CD4-positive, alpha-beta T cell (primary cell): ENCODE results near the gene AK5. TPM values are rescaled to one million over a fixed set of nuclear protein-coding genes. Genes with fewer than 3 reads are reported as not detected.

ENCODE experiments used
- ATAC-seq: fragments of 200-7000 bp; cut with Tn5 transposase; one replicate; pipeline ENCODE4 v1.10.0; 2022; ENCODE audit warnings: mild to moderate bottlenecking; ENCODE audit not compliant: poor library complexity
- CTCF ChIA-PET: fragments of 350-600 bp; sonication (Branson Sonifier 250); formaldehyde crosslinking; loops from one replicate; lab custom pipeline; 2021; ENCODE audit warnings: antibody characterized with exemption, inconsistent platforms; lab: Charles Lee
- POLR2A ChIA-PET: fragments of 350-600 bp; sonication (Branson Sonifier 250); formaldehyde crosslinking; loops from one replicate; lab custom pipeline; 2021; ENCODE audit warnings: antibody characterized with exemption, inconsistent platforms; lab: Charles Lee
- DNase-seq, 14 experiments: peaks; one replicate each; pipeline ENCODE4 v3.0.0-alpha.2; 2013 to 2020; ENCODE audit warnings: mixed read lengths in 2 of 14
- H3K27ac ChIP-seq, 2 donors: one replicate each; pipeline versions ENCODE4 v1.5.1 to v1.7.0; 2013; ENCODE audit warnings: low read length in 2 of 2, low read depth in 1 of 2, mild to moderate bottlenecking in 1 of 2
- H3K27me3 ChIP-seq, 2 experiments: 1 replicate in 1 of 2; 2 replicates in 1 of 2; pipeline versions ENCODE4 v1.6.1 to v1.7.0; 2013; ENCODE audit warnings: low read length in 2 of 2, control low read depth in 1 of 2, mild to moderate bottlenecking in 1 of 2, moderate library complexity in 1 of 2; ENCODE audit not compliant: insufficient read depth in 2 of 2, control insufficient read depth in 1 of 2
- H3K36me3 ChIP-seq: one replicate; pipeline ENCODE4 v1.6.1; 2013; ENCODE audit warnings: low read length, control low read depth; ENCODE audit not compliant: insufficient read depth
- H3K4me1 ChIP-seq: one replicate; pipeline ENCODE4 v1.6.1; 2013; ENCODE audit warnings: low read length, control low read depth; ENCODE audit not compliant: insufficient read depth
- H3K4me3 ChIP-seq: one replicate; pipeline ENCODE4 v1.5.1; 2013; ENCODE audit warnings: mild to moderate bottlenecking, low read length, moderate library complexity
- H3K9me3 ChIP-seq, 2 experiments: 1 replicate in 1 of 2; 2 replicates in 1 of 2; pipeline versions ENCODE4 v1.6.1 to v1.7.0; 2013; ENCODE audit warnings: low read length in 2 of 2, mild to moderate bottlenecking in 2 of 2, control low read depth in 1 of 2, moderate library complexity in 1 of 2; ENCODE audit not compliant: control insufficient read depth in 1 of 2, insufficient read depth in 1 of 2
- H3K27ac Mint-ChIP-seq: one replicate; pipeline ENCODE4 v1.8.0; 2020; ENCODE audit warnings: mixed read lengths
- H3K27me3 Mint-ChIP-seq: one replicate; pipeline ENCODE4 v1.8.0; 2021; ENCODE audit warnings: mixed read lengths
- H3K36me3 Mint-ChIP-seq: one replicate; pipeline ENCODE4 v1.8.0; 2021; ENCODE audit warnings: low read depth, mixed read lengths
- H3K4me1 Mint-ChIP-seq: one replicate; pipeline ENCODE4 v1.8.0; 2021; ENCODE audit warnings: low read depth, mixed read lengths
- H3K4me3 Mint-ChIP-seq: one replicate; pipeline ENCODE4 v1.8.0; 2020; ENCODE audit warnings: mild to moderate bottlenecking, mixed read lengths
- H3K9me3 Mint-ChIP-seq: one replicate; pipeline ENCODE4 v1.8.0; 2020; ENCODE audit warnings: mixed read lengths
- intact Hi-C, 2 experiments: fragments of 100-400 bp; cut with DNase I in 1 of 2; cut with micrococcal nuclease in 1 of 2; formaldehyde crosslinking; loops; one replicate each; pipeline versions ENCODE4 v1.15.1 to v1.9.0; 2023 to 2025; cut with DNase I, micrococcal nuclease
- total RNA-seq, 174 experiments: library from RNA in 2 of 174; stranded (reverse) in 2 of 174; gene quantifications; one replicate each; pipeline ENCODE4 v1.2.3 and lab custom pipeline; 2021 to 2026
- TF ChIP-seq, protein P1 (sequence below): fragments of 200-600 bp; IDR thresholded peaks from one replicate; pipeline ENCODE4 v1.8.0; 2022; ENCODE audit warnings: antibody characterized with exemption, mild to moderate bottlenecking

Gene AK5
- total RNA-seq, 2 experiments from 2014 or later: 32.0 TPM

DNA sequence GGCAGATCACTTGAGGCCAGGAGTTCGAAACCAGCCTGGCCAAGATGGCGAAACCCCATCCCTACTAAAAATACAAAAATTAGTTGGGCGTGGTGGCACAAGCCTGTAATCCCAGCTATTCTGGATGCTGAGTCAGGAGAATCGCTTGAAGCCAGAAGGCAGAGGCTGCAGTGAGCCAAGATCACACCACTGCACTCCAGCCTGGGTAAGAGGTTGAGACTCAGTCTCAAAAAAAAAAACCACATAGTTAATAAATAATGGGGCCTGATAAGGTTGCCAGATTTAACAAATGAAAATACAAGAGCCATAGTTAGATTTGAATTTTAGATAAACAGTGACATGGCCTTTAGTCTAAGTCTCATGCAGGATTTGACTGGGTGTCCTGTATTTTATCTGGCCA lies 225.0 kb downstream of the AK5 start:
- no peak for DNase-seq
- ATAC-seq: no peak
- Histone ChIP-seq H3K36me3 (no peaks in the 10 kb centered on the region), H3K27ac (no peak overlapping the region), H3K4me1 (no peaks in the 10 kb centered on the region), H3K4me3 (no peak overlapping the region), H3K27me3 (no peaks in the 10 kb centered on the region), H3K9me3 (no peaks in the 10 kb centered on the region)
- Mint-ChIP-seq H3K36me3 (peaks cover 20% of the 10 kb centered on the region), H3K27me3 (no peaks in the 10 kb centered on the region), H3K9me3 (no peaks in the 10 kb centered on the region), H3K4me3 (no peak overlapping the region), H3K27ac (no peak overlapping the region), H3K4me1 (peaks cover 11% of the 10 kb centered on the region)
- TF ChIP-seq, protein P1, sequence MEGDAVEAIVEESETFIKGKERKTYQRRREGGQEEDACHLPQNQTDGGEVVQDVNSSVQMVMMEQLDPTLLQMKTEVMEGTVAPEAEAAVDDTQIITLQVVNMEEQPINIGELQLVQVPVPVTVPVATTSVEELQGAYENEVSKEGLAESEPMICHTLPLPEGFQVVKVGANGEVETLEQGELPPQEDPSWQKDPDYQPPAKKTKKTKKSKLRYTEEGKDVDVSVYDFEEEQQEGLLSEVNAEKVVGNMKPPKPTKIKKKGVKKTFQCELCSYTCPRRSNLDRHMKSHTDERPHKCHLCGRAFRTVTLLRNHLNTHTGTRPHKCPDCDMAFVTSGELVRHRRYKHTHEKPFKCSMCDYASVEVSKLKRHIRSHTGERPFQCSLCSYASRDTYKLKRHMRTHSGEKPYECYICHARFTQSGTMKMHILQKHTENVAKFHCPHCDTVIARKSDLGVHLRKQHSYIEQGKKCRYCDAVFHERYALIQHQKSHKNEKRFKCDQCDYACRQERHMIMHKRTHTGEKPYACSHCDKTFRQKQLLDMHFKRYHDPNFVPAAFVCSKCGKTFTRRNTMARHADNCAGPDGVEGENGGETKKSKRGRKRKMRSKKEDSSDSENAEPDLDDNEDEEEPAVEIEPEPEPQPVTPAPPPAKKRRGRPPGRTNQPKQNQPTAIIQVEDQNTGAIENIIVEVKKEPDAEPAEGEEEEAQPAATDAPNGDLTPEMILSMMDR: no peak
- ChIA-PET POLR2A (interaction anchor here (1.6 kb wide), 1 partner anchor 9 kb away, joined by 4 read pairs; no protein-coding TSS in a partner anchor), CTCF (no interaction called here)
- intact Hi-C loops: no loop called here

DNA sequence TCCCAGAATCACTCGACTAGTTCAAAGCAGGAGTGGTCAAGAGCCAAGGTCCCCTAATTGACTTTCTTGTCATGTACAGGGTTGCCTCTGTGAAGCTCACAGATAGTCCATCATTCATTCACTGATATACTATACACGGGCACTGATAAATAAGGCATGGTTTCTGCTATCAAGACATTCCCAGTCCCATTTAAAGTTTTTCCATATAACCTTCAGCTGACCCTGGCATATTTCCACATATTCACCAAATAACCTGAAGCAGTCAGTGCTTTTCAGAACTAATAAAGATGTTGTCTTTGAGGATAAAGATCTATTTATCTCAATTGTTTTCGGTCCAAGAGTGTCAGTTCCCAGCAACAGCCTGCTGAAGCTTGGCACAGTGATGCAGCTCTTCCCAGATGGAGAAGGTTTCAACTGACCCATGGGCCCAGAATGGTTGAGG lies 227.3 kb downstream of the AK5 start:
- DNase-seq: no peak
- ATAC-seq: no peak
- CTCF ChIA-PET: interaction anchor here (1.0 kb wide), 1 partner anchor 24 kb away, joined by 4 read pairs; no protein-coding TSS in a partner anchor

DNA sequence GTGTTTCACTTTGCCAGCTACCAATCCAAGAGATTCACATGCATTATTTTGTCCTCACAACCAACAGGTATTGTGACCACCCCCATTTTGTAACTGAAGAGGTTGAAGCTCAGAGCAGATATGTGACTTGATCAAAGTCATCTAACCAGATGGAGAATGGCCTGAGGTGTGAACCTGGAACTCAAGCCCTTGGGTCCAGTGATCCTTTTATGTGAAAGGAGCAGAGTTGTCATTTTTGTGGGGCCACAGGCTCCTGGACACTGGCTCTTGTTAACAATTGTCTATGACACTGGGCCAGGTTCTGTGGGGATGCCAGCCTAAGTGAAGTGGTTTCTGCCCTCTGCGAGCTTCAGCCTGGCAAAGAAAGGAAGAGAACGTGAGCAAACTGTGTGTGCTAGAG lies 228.1 kb downstream of the AK5 start:
- DNase-seq (no peak), ATAC-seq (no peak)
- no peak overlapping the region for H3K27ac ChIP-seq
- ChIA-PET CTCF (no interaction called here), POLR2A (no interaction called here)
- Mint-ChIP-seq H3K27me3 (no peaks in the 10 kb centered on the region), H3K27ac (no peak overlapping the region), H3K4me3 (no peak overlapping the region), H3K9me3 (no peaks in the 10 kb centered on the region), H3K36me3 (peaks cover 12% of the 10 kb centered on the region), H3K4me1 (peaks cover 4% of the 10 kb centered on the region)
- intact Hi-C loops: no loop called here
- H3K27me3 ChIP-seq: no peaks in the 10 kb centered on the region
- TF ChIP-seq, protein P1: no peak
- no peaks in the 10 kb centered on the region for H3K36me3 ChIP-seq
- H3K9me3 ChIP-seq: no peaks in the 10 kb centered on the region
- H3K4me3 ChIP-seq: no peak overlapping the region
- H3K4me1 ChIP-seq: no peaks in the 10 kb centered on the region

More for the DNA sequence above, 227.3 kb downstream of the AK5 start:
- TF ChIP-seq, protein P1: no peak
- H3K4me1 ChIP-seq: no peaks in the 10 kb centered on the region
- peaks cover 11% of the 10 kb centered on the region for H3K4me1 Mint-ChIP-seq
- intact Hi-C loops: no loop called here
- H3K36me3 Mint-ChIP-seq: peaks cover 12% of the 10 kb centered on the region
- POLR2A ChIA-PET: no interaction called here
- no peaks in the 10 kb centered on the region for H3K27me3 ChIP-seq
- no peak overlapping the region for H3K4me3 ChIP-seq
- H3K4me3 Mint-ChIP-seq: no peak overlapping the region
- H3K27me3 Mint-ChIP-seq: no peaks in the 10 kb centered on the region
- no peaks in the 10 kb centered on the region for H3K9me3 ChIP-seq
- no peak overlapping the region for H3K27ac Mint-ChIP-seq
- no peak overlapping the region for H3K27ac ChIP-seq
- H3K36me3 ChIP-seq: no peaks in the 10 kb centered on the region
- H3K9me3 Mint-ChIP-seq: no peaks in the 10 kb centered on the region
